ENCODE data around the gene GLI3. TPM values are rescaled to one million over a fixed set of nuclear protein-coding genes. Genes with fewer than 3 reads are reported as not detected.

GLI3 gene
- total RNA-seq, 1 experiment from 2014 or later, result 46.2 TPM

- TF ChIP-seq CDX4 (CRISPR knock-in tag; IDR thresholded peaks at IDR 0.05; ENCODE audit: borderline replicate concordance) (no peak), RELA (CRISPR knock-in tag; IDR thresholded peaks at IDR 0.05; ENCODE audit: borderline replicate concordance) (no peak)
Observed at GRCh38 chr7:41933427-41933826, 303.6 kb downstream of the GLI3 start (continued).

- ChIA-PET POLR2A (no interaction called here), CTCF (interaction anchor here (1.2 to 1.5 kb wide), 2 partner anchors 9 to 12 kb away, joined by 3 to 5 read pairs; no protein-coding TSS in a partner anchor)
- no peak for TF ChIP-seq ZNF317 (CRISPR knock-in tag; IDR thresholded peaks at IDR 0.05; ENCODE audit: borderline replicate concordance, low read depth)
- TF ChIP-seq, protein P1, sequence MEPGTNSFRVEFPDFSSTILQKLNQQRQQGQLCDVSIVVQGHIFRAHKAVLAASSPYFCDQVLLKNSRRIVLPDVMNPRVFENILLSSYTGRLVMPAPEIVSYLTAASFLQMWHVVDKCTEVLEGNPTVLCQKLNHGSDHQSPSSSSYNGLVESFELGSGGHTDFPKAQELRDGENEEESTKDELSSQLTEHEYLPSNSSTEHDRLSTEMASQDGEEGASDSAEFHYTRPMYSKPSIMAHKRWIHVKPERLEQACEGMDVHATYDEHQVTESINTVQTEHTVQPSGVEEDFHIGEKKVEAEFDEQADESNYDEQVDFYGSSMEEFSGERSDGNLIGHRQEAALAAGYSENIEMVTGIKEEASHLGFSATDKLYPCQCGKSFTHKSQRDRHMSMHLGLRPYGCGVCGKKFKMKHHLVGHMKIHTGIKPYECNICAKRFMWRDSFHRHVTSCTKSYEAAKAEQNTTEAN (CRISPR knock-in tag; IDR thresholded peaks at IDR 0.05), result no peak
- no peak for TF ChIP-seq ESRRA (CRISPR knock-in tag; IDR thresholded peaks at IDR 0.05; ENCODE audit: borderline replicate concordance)
- TF ChIP-seq, protein P2, sequence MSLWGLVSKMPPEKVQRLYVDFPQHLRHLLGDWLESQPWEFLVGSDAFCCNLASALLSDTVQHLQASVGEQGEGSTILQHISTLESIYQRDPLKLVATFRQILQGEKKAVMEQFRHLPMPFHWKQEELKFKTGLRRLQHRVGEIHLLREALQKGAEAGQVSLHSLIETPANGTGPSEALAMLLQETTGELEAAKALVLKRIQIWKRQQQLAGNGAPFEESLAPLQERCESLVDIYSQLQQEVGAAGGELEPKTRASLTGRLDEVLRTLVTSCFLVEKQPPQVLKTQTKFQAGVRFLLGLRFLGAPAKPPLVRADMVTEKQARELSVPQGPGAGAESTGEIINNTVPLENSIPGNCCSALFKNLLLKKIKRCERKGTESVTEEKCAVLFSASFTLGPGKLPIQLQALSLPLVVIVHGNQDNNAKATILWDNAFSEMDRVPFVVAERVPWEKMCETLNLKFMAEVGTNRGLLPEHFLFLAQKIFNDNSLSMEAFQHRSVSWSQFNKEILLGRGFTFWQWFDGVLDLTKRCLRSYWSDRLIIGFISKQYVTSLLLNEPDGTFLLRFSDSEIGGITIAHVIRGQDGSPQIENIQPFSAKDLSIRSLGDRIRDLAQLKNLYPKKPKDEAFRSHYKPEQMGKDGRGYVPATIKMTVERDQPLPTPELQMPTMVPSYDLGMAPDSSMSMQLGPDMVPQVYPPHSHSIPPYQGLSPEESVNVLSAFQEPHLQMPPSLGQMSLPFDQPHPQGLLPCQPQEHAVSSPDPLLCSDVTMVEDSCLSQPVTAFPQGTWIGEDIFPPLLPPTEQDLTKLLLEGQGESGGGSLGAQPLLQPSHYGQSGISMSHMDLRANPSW (CRISPR knock-in tag; conservative IDR thresholded peaks at IDR 0.05; ENCODE audit: low read depth), result no peak
- no peak for TF ChIP-seq AFF4 (CRISPR knock-in tag; IDR thresholded peaks at IDR 0.05; ENCODE audit: borderline replicate concordance)
- TF ChIP-seq GTF2I (CRISPR knock-in tag; conservative IDR thresholded peaks at IDR 0.05), result no peak
- no peak for TF ChIP-seq RELA (CRISPR knock-in tag; IDR thresholded peaks at IDR 0.05; ENCODE audit: borderline replicate concordance)
- TF ChIP-seq ZNF532 (CRISPR knock-in tag; IDR thresholded peaks at IDR 0.05; ENCODE audit: borderline replicate concordance), result no peak
- TF ChIP-seq, protein P3, sequence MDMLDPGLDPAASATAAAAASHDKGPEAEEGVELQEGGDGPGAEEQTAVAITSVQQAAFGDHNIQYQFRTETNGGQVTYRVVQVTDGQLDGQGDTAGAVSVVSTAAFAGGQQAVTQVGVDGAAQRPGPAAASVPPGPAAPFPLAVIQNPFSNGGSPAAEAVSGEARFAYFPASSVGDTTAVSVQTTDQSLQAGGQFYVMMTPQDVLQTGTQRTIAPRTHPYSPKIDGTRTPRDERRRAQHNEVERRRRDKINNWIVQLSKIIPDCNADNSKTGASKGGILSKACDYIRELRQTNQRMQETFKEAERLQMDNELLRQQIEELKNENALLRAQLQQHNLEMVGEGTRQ (CRISPR knock-in tag; IDR thresholded peaks at IDR 0.05), result no peak
- TF ChIP-seq ZNF263 (CRISPR knock-in tag; IDR thresholded peaks at IDR 0.05; ENCODE audit: low read depth), result no peak
- TF ChIP-seq JUN (CRISPR knock-in tag; IDR thresholded peaks at IDR 0.05), result no peak
- H3K36me3 Mint-ChIP-seq, result 0 out of 2 replicates have a peak, but pooled peaks cover 2% of the 10 kb centered on the region
- no peak overlapping the region for H3K27ac Mint-ChIP-seq
- ATAC-seq, result no peak
- no peak for DNase-seq (ENCODE audit: low spot score)
- peaks cover 14% of the 10 kb centered on the region for H3K4me1 Mint-ChIP-seq
- peaks cover 11% of the 10 kb centered on the region for H3K9me3 Mint-ChIP-seq
- no peak overlapping the region for H3K4me3 Mint-ChIP-seq
- H3K27me3 Mint-ChIP-seq (ENCODE audit: low read depth), result no peaks in the 10 kb centered on the region
Observed at GRCh38 chr7:41931263-41931646, 305.8 kb downstream of the GLI3 start.

Measured in WTC11 (cell line).